ENCODE results near the gene MTHFSD. TPM values are rescaled to one million over a fixed set of nuclear protein-coding genes. Genes with fewer than 3 reads are reported as not detected.

Gene MTHFSD
- total and polyA plus RNA-seq, 11 donors, result 3.9 to 17.0 (median 11.4) TPM

DNA sequence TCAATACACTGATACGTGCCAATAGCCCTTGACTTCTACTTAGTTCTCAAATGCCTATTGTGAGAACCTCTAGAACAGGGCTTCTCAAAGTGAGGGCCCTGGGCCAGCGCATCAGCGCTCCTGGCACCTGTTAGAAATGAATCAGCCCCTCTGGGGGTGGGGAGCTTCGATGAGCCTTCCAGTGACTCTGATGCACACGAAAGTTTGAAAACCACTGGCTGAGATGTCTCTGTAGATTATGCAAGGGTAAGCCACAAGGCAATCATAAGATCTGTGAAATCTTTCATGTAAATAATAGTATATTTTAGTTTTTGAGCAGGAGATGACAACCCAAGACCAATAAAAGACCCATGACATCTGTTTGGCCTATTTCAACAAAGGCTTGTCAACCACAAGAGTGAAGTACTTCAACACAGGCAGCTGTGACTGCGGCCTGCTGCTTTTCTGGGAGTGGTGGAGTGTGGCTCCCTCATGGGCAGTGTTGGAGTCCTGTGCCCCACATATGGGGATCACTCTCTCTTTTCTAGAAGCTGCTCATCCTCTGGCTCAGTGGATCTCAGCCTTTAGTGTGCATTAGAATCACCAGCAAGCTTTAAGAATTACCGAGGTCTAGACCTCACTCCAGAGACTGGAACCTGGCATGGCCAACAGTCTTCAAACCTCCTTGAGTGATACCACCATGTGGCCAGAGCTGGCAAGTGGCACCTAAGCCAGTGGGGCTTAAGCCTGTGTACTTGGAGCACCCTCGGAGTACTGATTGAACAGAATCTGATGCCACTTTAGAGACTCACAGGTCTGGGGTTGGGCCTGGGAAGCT lies 5.8 kb downstream of the MTHFSD start:
- no peak overlapping the region for H3K27ac ChIP-seq
- WGBS, 4 donors, result 82 to 87% (median 83%) methylated on average over 7 to 8 of the region's 8 CpGs
- intact Hi-C loops (cut with DNase I), result no loop called here
- no peak for DNase-seq
- no peaks in the 10 kb centered on the region for H3K9me3 ChIP-seq
- no peak for ATAC-seq
- peaks cover 0 to 11% (median 4%) of the 10 kb centered on the region in 12 donors for H3K4me1 ChIP-seq
- H3K27me3 ChIP-seq, result no peaks in the 10 kb centered on the region
- peaks cover 0 to 73% (median 54%) of the 10 kb centered on the region in 9 donors for H3K36me3 ChIP-seq
- TF ChIP-seq, protein P1, sequence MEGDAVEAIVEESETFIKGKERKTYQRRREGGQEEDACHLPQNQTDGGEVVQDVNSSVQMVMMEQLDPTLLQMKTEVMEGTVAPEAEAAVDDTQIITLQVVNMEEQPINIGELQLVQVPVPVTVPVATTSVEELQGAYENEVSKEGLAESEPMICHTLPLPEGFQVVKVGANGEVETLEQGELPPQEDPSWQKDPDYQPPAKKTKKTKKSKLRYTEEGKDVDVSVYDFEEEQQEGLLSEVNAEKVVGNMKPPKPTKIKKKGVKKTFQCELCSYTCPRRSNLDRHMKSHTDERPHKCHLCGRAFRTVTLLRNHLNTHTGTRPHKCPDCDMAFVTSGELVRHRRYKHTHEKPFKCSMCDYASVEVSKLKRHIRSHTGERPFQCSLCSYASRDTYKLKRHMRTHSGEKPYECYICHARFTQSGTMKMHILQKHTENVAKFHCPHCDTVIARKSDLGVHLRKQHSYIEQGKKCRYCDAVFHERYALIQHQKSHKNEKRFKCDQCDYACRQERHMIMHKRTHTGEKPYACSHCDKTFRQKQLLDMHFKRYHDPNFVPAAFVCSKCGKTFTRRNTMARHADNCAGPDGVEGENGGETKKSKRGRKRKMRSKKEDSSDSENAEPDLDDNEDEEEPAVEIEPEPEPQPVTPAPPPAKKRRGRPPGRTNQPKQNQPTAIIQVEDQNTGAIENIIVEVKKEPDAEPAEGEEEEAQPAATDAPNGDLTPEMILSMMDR (IDR thresholded peaks at IDR 0.05), result no peak
- no peak for TF ChIP-seq POLR2A (IDR thresholded peaks at IDR 0.05)
- H3K4me3 ChIP-seq, result no peak overlapping the region

DNA sequence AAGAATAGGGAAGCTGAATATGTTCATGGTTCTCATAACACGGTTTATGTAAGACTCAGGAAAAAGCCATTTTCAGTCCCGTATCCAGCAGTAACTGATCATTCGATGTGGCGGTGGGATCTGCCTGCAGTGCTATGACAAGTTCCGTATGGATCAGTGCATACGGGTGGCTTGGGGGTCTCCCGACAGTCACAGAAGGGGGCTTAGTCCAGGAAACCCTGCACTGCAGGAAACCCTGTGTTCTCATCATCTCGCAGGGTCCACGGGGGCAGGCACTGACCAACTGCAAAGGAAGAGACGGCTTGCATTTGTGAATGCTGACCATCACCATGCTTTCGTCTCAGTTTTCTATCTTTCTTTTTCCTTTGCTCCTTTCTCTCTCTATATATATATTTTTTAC lies 7.7 kb downstream of the MTHFSD start:
- Histone ChIP-seq H3K36me3 (peaks cover 0 to 90% (median 61%) of the 10 kb centered on the region in 9 donors), H3K27me3 (no peaks in the 10 kb centered on the region), H3K4me1 (peaks cover 0 to 9% (median 0%) of the 10 kb centered on the region in 12 donors), H3K9me3 (no peaks in the 10 kb centered on the region), H3K4me3 (no peak overlapping the region), H3K27ac (no peak overlapping the region)
- intact Hi-C loops (cut with DNase I), result no loop called here
- ATAC-seq (no peak), DNase-seq (no peak)
- 93 to 95% (median 94%) methylated on average over 11 of the region's 11 CpGs for WGBS, 4 donors
- TF ChIP-seq POLR2A (IDR thresholded peaks at IDR 0.05), result no peak
- TF ChIP-seq, protein P1 (IDR thresholded peaks at IDR 0.05), result no peak

DNA sequence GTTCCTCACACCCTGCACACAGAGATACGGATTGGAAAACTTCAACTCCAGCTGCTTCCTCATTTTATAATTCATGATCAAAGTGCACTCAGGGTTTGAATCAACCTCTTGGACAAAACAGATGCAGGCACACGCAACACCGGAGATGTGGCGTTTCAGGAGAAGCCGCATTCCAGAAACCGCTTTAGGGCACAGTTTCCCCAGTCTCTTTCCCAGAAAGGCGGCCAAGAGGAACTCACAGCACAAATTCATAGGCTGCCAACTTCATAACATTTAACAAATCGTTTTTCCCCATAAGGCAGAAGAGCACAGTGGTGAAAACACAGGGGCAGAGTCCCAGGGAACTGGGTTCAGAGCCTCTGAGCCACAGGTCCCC lies 8.4 kb downstream of the MTHFSD start:
- H3K36me3 ChIP-seq, result peaks cover 0 to 91% (median 65%) of the 10 kb centered on the region in 9 donors

More for the DNA sequence above, 8.4 kb downstream of the MTHFSD start:
- no peak overlapping the region for H3K27ac ChIP-seq
- no peaks in the 10 kb centered on the region for H3K9me3 ChIP-seq
- DNase-seq, result no peak
- peaks cover 0 to 9% (median 0%) of the 10 kb centered on the region in 12 donors for H3K4me1 ChIP-seq
- TF ChIP-seq, protein P1 (IDR thresholded peaks at IDR 0.05), result no peak
- no peak for TF ChIP-seq POLR2A (IDR thresholded peaks at IDR 0.05)
- intact Hi-C loops (cut with DNase I), result no loop called here
- no peaks in the 10 kb centered on the region for H3K27me3 ChIP-seq
- ATAC-seq, result no peak
- H3K4me3 ChIP-seq, result no peak overlapping the region
- WGBS, 4 donors, result 58 to 83% (median 70%) methylated on average over 8 of the region's 8 CpGs
